CD4-positive, alpha-beta T cell treated with Interleukin-4 for 4 hours (primary cell): ENCODE results near the gene ZNRF4.
"Not testable (repeated sequence)": the region's sequence is repeated elsewhere in the genome, so short reads cannot be mapped to it uniquely, and the experiment has no call there.

Experiments used
- DNase-seq: peaks from one replicate; pipeline ENCODE4 v3.0.0-alpha.2; 2020

ZNRF4 gene

DNA sequence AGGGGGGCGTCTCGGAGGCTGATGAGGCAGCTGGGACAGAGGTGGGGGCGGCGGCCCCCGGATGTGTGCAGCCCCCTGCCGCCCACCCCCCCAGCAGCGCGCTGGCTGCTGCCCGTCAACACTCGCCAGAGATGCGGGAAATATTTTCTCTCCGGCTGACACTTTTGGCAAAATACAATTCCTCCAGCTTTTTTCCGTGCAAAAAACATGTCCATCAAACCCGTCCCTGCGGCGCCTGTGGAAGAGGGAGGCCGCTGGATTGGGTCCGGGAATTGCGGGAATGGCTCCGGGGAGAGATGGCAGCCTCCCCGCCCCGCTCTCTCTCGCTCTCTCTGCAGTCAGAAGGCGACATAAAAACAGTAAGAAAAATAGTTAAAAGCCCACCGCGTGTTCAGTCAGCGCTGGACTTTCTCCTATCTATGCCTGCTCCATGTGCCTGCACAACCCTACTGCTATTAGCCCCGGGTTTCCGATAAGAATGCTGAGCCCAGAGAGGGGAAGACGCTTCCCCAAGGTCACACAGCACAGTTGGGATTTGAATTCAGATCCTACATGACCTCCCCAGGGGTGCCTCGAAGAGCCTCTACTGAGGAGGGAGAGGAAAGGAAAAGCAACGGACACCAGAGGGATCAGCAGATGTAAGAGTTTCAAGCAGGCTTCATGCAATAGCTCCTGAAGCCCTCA, 23.2 kb downstream of the ZNRF4 start:
- DNase-seq, result no peak

DNA sequence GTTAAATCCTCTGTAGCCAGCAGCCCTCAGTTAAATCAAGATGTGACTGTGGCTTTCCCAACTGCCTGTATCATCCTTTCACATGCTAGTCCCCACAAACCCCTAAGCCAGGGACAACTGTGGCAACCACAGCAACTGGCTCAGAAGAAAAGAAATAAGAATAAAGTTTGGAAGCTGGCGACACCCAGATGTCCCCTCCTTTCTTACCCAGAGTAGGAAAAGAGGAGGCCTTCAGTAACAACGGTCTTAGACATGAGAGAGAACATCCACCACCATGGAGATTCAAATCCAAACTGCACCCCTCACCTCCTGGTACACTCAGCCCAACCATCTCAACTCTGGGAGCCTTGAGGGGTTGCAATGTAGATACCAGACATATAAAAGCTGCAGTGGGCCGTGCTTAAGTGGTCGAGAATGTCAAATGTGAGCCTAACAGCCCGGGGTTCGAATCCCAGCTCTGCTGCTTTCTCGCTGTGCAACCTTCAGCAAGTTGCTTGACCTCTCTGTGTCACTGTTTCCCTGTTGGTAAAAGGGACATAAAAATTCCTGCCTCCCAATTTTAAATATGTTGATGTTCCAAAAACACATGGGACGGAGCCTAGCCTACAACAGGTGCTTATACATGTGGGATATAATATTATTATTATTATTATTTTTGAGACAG, 23.8 kb downstream of the ZNRF4 start:
- no peak for DNase-seq

DNA sequence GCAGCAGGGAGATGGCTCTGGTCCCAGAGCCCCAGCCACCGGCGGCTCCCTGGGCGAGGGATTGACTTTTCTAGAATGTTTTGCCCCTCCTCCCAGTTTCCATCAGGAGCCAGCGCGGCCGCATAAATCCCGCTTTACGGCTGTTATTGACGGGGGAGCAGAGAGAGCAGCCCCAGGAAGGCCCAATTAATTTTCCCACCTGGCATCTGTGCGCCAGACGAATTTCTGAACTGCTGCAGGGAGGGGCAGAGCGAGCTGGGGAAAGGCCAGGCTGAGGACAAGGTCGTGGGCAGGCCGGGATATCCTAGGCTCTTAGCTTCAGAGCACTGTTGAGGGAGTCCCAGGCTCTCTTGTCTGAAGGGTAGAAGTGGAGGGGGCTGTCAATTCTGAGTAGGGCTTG, 24.7 kb downstream of the ZNRF4 start:
- no peak for DNase-seq

DNA sequence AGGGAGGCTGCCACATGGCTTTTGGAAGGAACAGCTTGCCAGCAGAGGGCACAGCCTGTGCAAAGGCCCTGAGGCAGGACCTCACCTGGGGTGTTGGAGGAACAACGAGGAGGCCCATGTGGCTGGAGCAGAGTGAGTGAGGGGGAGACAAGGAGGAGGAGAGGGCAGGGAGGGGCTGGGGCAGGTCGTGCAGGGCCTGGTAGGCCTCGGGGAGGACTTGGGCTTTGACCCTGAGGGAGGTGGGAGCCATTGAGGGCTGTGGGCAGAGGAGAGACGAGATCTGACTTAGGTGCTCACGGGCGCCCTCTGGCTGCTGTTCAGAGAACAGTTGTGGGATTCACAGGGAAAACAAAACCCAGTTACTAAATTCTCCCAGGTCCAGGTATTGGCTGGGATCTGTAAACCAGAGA, 25.2 kb downstream of the ZNRF4 start:
- DNase-seq, result peak; percentile 3

DNA sequence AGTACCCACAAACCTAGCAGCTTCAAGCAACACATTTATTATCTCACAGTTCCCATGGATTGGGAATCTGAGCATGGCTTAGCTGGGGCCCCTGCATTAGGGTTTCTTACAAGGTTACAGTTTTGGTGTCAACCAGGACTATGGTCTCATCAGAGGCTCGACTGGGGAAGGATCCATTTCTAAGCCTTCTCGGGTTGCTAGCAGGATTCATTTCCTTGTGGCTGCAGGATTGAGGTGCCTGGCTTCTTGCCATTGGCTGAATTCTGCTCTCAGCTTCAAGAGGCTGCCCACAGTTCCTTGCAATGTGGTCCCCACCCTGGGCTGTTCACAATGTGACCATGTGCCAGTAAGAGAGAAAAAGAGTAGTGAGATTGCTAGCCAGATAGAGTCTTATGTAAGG, 26.7 kb downstream of the ZNRF4 start:
- DNase-seq, result no peak

DNA sequence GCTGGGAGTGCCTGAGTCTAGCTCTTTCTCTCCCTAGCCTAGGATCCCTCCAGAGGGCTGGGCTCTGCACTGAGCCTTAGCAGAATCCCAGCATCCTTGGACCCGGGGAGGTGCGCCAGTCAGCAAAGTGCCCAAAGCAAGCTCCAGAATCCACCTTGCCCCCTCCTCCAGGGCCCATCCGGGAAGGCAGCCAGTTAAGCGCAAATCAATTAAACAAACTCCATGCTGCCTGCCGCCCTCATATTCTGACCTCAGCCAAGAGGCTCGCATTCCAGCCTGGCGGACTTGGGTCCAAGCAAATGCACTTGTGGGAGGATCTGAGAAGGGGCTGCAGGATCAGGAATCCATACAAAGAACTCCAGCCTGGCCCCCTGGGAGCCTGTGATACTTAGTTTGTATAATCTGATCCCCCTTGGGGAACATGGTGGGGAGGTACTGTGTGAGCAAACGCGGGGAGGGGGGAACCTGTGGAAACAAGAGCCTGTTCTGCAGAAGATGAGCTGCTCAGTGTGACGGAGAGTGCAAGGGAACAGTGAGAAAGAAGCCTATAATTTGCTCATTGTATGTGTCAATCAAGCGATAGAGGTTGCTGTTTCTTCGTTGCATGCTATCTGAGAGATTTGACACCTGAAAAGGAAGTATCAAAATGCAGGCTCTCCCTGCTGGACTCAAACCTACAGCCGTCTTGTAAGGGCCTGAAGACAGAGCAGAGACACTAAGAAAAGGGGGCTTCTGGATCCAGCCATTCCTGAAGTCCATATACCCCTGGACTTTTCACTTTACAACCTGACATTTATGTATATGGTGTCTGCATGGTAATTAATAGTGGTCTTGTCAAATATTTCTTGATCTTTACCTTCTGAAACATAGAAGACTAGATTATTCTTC, 29.4 kb downstream of the ZNRF4 start:
- DNase-seq, result no peak

DNA sequence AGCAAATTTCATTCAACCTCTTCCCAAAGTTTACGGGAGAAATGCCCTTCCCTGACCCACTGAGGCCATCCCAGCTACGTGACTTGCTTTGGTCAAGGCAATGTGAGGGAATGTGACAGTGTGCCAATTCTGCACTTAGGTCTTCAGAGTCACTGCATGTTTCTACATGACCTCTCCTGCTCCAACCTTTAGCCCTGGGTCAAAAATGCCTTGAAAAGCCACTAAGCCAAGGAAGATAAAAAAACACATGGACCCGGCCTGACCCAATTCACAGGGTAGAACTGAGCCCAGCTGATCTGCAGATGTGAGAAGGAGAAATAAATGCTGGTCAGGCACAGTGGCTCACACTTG, 30.0 kb downstream of the ZNRF4 start:
- no peak for DNase-seq

DNA sequence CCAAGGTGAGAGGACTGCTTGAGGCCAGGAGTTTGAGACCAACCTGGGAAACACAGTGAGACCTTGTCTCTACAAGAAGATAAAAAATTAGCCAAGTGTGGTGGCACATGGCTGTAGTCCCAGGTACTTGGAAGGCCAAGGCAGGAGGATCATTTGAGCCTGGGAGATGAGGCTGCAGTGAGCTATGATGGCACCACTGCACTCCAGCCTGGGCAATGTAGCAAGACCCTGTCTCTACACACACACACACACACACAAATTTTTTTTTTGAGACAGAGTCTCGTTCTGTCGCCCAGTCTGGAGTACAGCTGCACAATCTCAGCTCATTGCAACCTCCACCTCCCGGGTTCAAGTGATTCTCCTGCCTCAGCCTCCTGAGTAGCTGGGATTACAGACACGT, 30.4 kb downstream of the ZNRF4 start:
- not testable (repeated sequence) for DNase-seq

DNA sequence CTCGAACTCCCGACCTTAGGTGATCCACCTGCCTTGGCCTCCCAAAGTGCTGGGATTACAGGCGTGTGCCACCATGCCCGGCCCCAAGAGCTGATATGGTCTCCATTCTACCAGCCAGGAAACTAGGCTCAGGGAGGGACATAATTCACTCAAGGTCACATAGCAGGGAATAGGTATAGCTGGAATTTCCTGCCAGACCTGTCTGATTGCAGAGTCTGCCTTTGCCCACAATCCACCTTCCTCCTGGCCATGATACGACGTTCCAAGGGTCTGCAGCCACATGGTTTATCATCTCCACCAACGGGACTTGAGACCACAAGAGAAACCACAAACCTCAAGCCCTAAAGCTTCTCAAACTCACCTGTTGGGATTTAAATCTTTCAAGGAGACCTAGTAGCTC, 32.0 kb downstream of the ZNRF4 start:
- no peak for DNase-seq

DNA sequence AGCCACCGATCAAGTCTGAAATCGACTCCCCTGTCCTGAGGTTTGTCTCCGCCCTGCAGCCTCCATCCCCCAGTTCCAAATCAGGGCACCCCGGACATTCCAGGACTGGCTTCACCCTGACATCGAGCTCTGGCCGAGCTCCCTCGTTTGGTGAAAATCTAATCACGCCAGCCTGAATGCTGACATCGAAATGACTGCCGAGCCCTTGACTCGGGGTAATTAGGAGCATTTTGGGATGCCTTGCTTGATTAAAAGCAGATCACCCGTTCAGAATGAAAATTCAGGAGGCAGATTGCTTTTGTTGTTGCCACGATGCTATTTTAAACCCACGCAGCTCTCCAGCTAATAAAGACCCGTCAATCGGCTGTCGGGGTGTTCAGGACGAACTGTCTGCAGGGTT, 34.3 kb downstream of the ZNRF4 start:
- no peak for DNase-seq

DNA sequence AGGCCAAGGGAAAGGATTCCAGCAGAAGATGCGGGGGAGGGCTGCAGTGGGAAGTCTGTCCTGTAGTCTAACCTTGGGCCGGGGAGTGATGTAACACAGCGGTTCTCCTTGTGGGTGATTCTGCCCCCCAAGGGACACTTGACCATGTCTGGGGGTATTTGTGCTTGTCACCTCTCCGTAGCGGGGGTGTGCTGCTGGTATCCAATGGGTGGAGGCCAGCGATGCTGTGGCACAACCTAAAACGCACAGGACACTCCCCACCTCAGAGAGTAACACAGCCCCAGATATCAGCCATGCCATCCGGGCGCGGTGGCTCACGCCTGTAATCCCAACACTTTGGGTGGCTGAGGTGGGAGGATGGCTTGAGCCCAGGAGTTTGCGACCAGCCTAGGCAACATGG, 36.3 kb downstream of the ZNRF4 start:
- DNase-seq, result no peak

DNA sequence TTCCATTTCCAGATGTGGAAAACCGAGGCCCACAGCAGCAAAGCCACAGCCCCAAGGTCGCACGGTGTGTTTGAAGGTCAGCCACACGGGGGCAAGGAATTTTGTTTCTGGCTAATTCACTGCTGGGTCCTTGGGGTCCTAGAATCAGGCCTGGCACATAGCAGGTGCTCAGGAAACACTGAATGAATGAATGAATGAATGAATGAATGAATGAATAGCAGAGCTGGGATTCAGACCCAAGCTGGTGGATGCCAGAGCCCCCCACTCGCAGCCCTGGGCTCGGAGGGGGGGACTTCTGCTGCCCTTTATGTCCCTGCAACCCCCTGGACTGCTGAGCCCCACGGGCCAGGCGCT, 37.0 kb downstream of the ZNRF4 start:
- DNase-seq, result no peak

DNA sequence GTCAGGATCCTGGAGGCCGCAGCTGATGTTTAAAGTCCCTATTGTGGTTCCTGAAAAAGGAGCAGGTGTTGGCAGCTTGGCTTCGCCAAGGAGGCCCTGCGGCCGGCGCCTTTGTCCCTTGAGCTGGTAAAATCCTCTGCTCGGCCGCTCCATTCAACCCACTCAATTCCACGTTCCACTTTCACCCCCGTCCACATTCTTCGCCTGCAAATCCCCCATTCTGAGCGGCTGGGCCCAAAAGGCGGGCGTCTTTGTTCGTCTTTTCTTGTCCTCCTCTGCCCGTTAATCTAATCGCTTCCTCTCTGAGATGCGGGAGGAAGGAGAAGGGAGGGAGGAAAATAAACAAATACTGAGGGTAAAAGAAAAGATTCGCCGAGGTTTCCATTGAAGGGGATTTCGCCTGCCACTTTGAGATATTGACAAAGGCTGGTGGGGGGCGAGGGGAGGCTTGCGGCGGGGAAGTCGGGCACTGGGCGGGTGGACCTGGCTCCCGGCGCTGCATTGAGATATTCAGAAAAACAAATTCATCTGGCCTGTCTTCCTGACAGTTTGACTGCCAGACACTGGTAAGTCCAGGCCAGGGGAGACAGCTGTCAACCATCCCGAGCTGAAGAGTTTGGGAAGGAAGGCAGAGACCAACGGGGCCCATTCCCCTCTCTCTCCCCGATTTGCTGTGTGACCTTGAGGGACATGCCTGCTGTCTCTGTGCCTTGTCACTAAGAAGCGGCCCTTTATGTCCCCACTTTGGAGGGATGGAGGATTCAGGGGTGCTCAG, 37.6 kb downstream of the ZNRF4 start:
- no peak for DNase-seq

DNA sequence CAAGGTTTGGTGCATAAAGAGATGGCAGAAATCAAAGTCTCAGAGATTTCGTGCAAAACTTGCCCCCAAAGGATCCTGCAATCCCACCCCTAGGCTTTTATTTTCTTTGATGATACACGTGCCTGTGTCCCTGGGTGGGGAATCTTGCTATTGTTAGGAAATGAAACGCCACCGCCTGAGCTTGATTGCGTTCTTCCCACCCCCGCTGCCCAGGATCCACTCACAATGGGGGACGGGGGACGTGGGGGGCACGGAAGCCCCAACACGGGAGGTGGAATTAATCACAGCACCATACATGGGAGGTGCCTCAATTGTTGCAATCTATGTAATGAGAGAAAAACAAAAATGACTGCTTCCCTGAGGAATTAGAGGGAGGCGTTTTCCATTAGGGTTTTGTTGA, 39.6 kb downstream of the ZNRF4 start:
- DNase-seq, result no peak

DNA sequence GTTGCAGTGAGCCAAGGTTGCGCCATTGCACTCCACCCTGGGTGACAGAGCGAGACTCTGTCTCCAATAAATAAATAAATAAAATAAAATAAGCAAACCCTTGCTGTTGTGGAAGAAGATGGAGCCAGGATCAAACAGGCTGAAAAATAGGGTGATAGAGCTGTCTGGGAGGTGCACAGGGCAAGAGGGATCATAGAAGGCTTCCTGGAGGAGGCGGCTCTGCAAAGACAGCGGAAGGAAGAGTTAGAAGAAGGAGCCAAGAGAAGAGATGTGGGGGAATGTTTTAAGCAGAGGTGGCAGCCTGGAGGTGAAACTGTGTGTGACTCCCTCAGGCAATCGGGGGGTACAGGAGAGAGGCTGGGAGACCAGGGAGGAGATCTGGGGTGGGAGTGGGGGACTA, 40.6 kb downstream of the ZNRF4 start:
- no peak for DNase-seq

DNA sequence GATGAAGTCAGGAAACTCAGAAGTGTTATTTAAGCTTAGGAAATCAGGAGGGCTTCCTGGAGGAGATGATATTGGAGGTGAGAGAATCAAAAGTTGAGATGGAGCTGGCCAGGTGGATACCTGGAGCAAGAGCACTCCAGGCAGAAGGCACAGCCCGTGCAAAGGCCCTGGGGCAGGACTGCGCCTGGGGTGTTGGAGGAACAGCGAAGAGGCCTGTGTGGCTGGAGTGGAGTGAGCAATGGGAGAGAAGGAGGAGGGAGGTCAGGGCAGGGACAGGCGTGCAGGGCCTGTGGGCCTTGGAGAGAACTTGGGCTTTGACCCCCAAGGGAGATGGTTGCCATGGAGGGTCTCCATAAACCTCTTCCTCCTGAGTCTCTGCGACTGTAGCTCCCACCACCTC, 42.1 kb downstream of the ZNRF4 start:
- DNase-seq, result no peak

DNA sequence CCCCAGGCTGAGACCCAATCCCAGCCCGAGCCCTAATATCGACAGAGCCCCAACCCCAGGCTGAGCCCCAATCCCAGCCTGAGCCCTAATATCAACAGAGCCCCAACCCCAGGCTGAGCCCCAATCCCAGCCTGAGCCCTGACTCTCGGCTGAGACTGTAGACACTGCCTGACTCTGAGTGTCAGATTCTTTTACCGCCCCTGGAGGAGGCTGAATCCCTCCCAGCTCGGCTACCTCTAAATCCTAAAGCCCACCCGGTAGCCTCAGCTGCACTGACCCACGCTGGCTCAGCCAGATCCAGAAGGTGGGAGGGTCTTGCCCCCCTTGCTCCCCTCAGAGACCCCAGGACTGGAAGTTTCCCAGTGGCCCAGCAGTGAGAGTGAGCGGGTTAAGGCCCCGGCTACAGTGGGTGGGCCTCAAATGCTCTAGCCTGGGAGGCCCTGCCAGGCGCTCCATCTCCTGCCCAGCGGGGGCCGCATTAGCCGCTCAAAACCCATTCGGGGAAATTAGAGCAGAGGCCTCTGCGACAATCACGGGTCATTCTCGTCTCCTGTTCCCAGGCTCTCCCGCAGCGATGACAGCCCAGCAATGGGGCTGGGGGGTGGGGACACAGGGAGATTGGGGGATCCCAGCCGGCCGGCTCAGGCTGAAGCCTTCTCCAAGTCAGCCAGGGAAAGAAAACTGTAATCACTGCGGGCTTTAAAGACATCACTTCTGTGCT, 43.8 kb downstream of the ZNRF4 start:
- DNase-seq, result no peak

DNA sequence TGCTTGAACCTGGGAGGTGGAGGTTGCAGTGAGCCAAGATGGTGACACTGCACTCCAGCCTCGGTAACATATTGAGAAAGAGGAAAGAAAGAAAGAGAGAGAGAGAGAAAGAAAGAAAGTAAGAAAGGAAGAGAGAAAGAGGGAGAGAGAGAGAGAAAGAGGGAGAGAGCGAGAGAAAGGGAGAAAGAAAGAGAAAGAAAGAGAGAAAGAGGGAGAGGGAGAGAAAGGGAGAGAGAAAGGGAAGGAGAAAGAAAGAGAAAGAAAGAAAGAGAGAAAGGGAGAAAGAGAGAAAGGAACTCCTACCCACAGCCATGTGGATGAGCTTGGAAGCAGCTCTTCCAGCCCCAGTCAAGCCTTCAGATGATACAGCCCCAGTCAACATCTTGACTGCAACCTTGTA, 46.7 kb downstream of the ZNRF4 start:
- DNase-seq, result no peak

DNA sequence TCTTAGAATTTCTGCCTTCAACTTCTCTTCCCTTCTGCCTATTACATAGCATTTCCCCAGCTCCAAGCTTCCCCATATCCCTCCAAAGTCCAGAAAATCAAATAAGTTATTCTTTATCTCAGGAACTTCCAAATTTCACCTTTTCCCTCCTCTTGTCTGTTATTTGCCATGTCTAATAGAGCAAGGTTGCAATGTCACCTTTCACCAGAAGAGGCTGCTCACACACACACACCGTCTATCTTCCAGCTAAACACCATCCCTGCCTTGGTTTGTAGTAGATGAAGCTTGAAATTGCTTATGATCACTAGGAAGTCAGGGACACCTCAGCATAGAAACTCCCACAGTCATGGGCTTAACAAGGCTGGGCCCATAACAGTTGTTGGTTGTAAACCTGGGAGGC, 48.4 kb downstream of the ZNRF4 start:
- DNase-seq, result no peak

DNA sequence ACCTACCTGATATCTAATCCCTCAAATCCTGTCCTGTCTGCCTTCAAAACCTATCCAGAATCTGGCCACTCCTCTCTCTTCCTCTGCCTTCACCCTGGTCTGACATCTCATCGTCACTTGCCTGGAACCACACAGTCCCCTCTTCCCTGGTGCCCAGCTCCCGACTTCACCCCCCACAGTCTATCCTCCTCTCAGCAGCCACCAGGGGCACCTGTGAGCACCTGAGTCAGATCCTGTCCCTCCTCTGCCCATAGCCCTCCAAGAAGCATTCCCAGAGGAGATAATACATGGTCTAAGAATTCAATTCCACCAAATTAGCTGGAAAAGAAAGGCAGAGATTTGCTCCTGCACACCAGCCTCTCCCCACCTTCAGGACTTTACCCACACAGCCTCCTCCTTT, 48.9 kb downstream of the ZNRF4 start:
- DNase-seq, result no peak
